WTC11 (cell line): Measurements from ENCODE around the gene EGLN1. TPM values are rescaled to one million over a fixed set of nuclear protein-coding genes. Genes with fewer than 3 reads are reported as not detected.

ENCODE experiments used
- ATAC-seq: fragments of 200-7000 bp; cut with Tn5 transposase; 2 replicates; pipeline ENCODE4 v1.10.0; 2021; ENCODE audit warnings: mild to moderate bottlenecking, moderate library complexity
- CTCF ChIA-PET: fragments of 300-600 bp; sonication (Branson Sonifier 250); formaldehyde crosslinking; loops from one replicate; lab custom pipeline; 2021; ENCODE audit warnings: antibody characterized with exemption; lab: Charles Lee
- POLR2A ChIA-PET: fragments of 350-600 bp; sonication (Branson Sonifier 250); formaldehyde crosslinking; loops from one replicate; lab custom pipeline; 2021; ENCODE audit warnings: antibody characterized with exemption; lab: Charles Lee
- DNase-seq: peaks from one replicate; pipeline ENCODE4 v3.0.0; 2021; ENCODE audit warnings: low spot score
- H3K27ac Mint-ChIP-seq: 2 replicates; pipeline ENCODE4 v1.8.0; 2021; ENCODE audit warnings: mixed read lengths
- H3K27me3 Mint-ChIP-seq: 2 replicates; pipeline ENCODE4 v1.8.0; 2021; ENCODE audit warnings: low read depth, mild to moderate bottlenecking, moderate library complexity, mixed read lengths
- H3K36me3 Mint-ChIP-seq: 2 replicates; pipeline ENCODE4 v1.8.0; 2021; ENCODE audit warnings: mixed read lengths
- H3K4me1 Mint-ChIP-seq: 2 replicates; pipeline ENCODE4 v1.8.0; 2022; ENCODE audit warnings: mixed read lengths
- H3K4me3 Mint-ChIP-seq: 2 replicates; pipeline ENCODE4 v1.8.0; 2021; ENCODE audit warnings: mild to moderate bottlenecking, moderate library complexity, mixed read lengths
- H3K9me3 Mint-ChIP-seq: 2 replicates; pipeline ENCODE4 v1.8.0; 2021; ENCODE audit warnings: mixed read lengths
- ATF1 ChIP-seq: sonication (generic); formaldehyde crosslinking; IDR thresholded peaks from 2 replicates; pipeline ENCODE4 v1.8.1; 2023; ENCODE audit warnings: mild to moderate bottlenecking, moderate library complexity, missing genetic modification reagents
- ATF2 ChIP-seq: sonication (generic); formaldehyde crosslinking; IDR thresholded peaks from 2 replicates; pipeline ENCODE4 v1.8.1; 2022; ENCODE audit warnings: low read depth, missing genetic modification reagents, borderline replicate concordance
- CBFB ChIP-seq: sonication (generic); formaldehyde crosslinking; IDR thresholded peaks from 2 replicates; pipeline ENCODE4 v1.8.1; 2022; ENCODE audit warnings: mild to moderate bottlenecking, low read depth, missing genetic modification reagents
- EMX1 ChIP-seq: fragments of 250-450 bp; sonication (Bioruptor Pico); IDR thresholded peaks from 2 replicates; pipeline ENCODE4 v1.8.0; 2021; ENCODE audit warnings: mild to moderate bottlenecking
- ESRRA ChIP-seq: sonication (generic); formaldehyde crosslinking; IDR thresholded peaks from 2 replicates; pipeline ENCODE4 v1.8.1; 2022; ENCODE audit warnings: mild to moderate bottlenecking, missing genetic modification reagents, borderline replicate concordance
- NFE2L1 ChIP-seq: sonication (generic); formaldehyde crosslinking; IDR thresholded peaks from 2 replicates; pipeline ENCODE4 v1.8.1; 2023; ENCODE audit warnings: missing genetic modification reagents
- OVOL2 ChIP-seq: fragments of 250-450 bp; sonication (Bioruptor Pico); IDR thresholded peaks from 2 replicates; pipeline ENCODE4 v1.9.0; 2021; ENCODE audit warnings: mild to moderate bottlenecking, borderline replicate concordance
- PRDM15 ChIP-seq: sonication (generic); formaldehyde crosslinking; IDR thresholded peaks from 2 replicates; pipeline ENCODE4 v1.8.0; 2022; ENCODE audit warnings: missing genetic modification reagents
- RELA ChIP-seq: sonication (generic); formaldehyde crosslinking; IDR thresholded peaks from 2 replicates; pipeline ENCODE4 v1.8.1; 2022; ENCODE audit warnings: missing genetic modification reagents, mild to moderate bottlenecking, borderline replicate concordance
- TCF7 ChIP-seq: sonication (generic); formaldehyde crosslinking; IDR thresholded peaks from 2 replicates; pipeline ENCODE4 v1.8.0; 2022; ENCODE audit warnings: mild to moderate bottlenecking, low read depth, missing genetic modification reagents, moderate library complexity
- ZNF396 ChIP-seq: fragments of 250-450 bp; sonication (Bioruptor Pico); IDR thresholded peaks from 2 replicates; pipeline ENCODE4 v1.8.0; 2021; ENCODE audit warnings: mild to moderate bottlenecking, moderate library complexity, borderline replicate concordance
- ZNF416 ChIP-seq: fragments of 250-450 bp; sonication (Bioruptor Pico); IDR thresholded peaks from 2 replicates; pipeline ENCODE4 v1.9.0; 2021; ENCODE audit warnings: mild to moderate bottlenecking, inconsistent platforms
- ZNF425 ChIP-seq: fragments of 250-450 bp; sonication (Bioruptor Pico); conservative IDR thresholded peaks from 2 replicates; pipeline ENCODE4 v1.9.0; 2021; ENCODE audit warnings: mild to moderate bottlenecking
- total RNA-seq: library from RNA; stranded (reverse); gene quantifications from 3 replicates; pipeline ENCODE4 v1.2.3, GENCODE V29; 2021
- TF ChIP-seq, protein P1 (sequence below): sonication (generic); formaldehyde crosslinking; IDR thresholded peaks from 2 replicates; pipeline ENCODE4 v1.8.0; 2022; ENCODE audit warnings: mild to moderate bottlenecking, missing genetic modification reagents
- TF ChIP-seq, protein P2 (sequence below): sonication (generic); formaldehyde crosslinking; IDR thresholded peaks from 2 replicates; pipeline ENCODE4 v1.8.0; 2022; ENCODE audit warnings: mild to moderate bottlenecking, missing genetic modification reagents
- TF ChIP-seq, protein P3 (sequence below): fragments of 250-450 bp; sonication (Bioruptor Pico); IDR thresholded peaks from 2 replicates; pipeline ENCODE4 v2.1.2; 2022; ENCODE audit warnings: mild to moderate bottlenecking, moderate library complexity
- TF ChIP-seq, protein P4 (sequence below): fragments of 250-450 bp; sonication (Bioruptor Pico); IDR thresholded peaks from 2 replicates; pipeline ENCODE4 v1.9.0; 2021; ENCODE audit warnings: mild to moderate bottlenecking, borderline replicate concordance
- TF ChIP-seq, protein P5 (sequence below): fragments of 200-600 bp; IDR thresholded peaks from 2 replicates; pipeline ENCODE4 v1.8.0; 2022; ENCODE audit warnings: antibody characterized with exemption

EGLN1 gene
- total RNA-seq, 1 experiment from 2014 or later: 13.7 TPM

GRCh38 chr1:231382426-231382825 is 39.7 kb downstream of the EGLN1 start (continued):
- TF ChIP-seq PRDM15 (CRISPR knock-in tag): no peak
- TF ChIP-seq, protein P1, sequence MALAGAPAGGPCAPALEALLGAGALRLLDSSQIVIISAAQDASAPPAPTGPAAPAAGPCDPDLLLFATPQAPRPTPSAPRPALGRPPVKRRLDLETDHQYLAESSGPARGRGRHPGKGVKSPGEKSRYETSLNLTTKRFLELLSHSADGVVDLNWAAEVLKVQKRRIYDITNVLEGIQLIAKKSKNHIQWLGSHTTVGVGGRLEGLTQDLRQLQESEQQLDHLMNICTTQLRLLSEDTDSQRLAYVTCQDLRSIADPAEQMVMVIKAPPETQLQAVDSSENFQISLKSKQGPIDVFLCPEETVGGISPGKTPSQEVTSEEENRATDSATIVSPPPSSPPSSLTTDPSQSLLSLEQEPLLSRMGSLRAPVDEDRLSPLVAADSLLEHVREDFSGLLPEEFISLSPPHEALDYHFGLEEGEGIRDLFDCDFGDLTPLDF: no peak
- no peak for TF ChIP-seq ESRRA (CRISPR knock-in tag)
- TF ChIP-seq, protein P2, sequence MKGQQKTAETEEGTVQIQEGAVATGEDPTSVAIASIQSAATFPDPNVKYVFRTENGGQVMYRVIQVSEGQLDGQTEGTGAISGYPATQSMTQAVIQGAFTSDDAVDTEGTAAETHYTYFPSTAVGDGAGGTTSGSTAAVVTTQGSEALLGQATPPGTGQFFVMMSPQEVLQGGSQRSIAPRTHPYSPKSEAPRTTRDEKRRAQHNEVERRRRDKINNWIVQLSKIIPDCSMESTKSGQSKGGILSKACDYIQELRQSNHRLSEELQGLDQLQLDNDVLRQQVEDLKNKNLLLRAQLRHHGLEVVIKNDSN (CRISPR knock-in tag): no peak
- no peak for TF ChIP-seq RELA (CRISPR knock-in tag)
- no peak for TF ChIP-seq ZNF396
- TF ChIP-seq CBFB (CRISPR knock-in tag): no peak

GRCh38 chr1:231381729-231382128 is 40.4 kb downstream of the EGLN1 start:
- H3K4me1 Mint-ChIP-seq: peaks cover 16% of the 10 kb centered on the region
- H3K36me3 Mint-ChIP-seq: no peaks in the 10 kb centered on the region
- H3K9me3 Mint-ChIP-seq: no peaks in the 10 kb centered on the region
- no peak overlapping the region for H3K4me3 Mint-ChIP-seq
- ATAC-seq (no peak), DNase-seq (no peak)
- no peak overlapping the region for H3K27ac Mint-ChIP-seq
- POLR2A ChIA-PET: no interaction called here
- CTCF ChIA-PET: interaction anchor here (0.9 kb wide), 1 partner anchor 209 kb away, joined by 3 read pairs; no protein-coding TSS in a partner anchor
- no peaks in the 10 kb centered on the region for H3K27me3 Mint-ChIP-seq
- TF ChIP-seq, protein P3, sequence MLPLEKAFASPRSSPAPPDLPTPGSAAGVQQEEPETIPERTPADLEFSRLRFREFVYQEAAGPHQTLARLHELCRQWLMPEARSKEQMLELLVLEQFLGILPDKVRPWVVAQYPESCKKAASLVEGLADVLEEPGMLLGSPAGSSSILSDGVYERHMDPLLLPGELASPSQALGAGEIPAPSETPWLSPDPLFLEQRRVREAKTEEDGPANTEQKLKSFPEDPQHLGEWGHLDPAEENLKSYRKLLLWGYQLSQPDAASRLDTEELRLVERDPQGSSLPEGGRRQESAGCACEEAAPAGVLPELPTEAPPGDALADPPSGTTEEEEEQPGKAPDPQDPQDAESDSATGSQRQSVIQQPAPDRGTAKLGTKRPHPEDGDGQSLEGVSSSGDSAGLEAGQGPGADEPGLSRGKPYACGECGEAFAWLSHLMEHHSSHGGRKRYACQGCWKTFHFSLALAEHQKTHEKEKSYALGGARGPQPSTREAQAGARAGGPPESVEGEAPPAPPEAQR (CRISPR knock-in tag): no peak
- TF ChIP-seq ATF1 (CRISPR knock-in tag): no peak
- no peak for TF ChIP-seq TCF7 (CRISPR knock-in tag)
- TF ChIP-seq, protein P4, sequence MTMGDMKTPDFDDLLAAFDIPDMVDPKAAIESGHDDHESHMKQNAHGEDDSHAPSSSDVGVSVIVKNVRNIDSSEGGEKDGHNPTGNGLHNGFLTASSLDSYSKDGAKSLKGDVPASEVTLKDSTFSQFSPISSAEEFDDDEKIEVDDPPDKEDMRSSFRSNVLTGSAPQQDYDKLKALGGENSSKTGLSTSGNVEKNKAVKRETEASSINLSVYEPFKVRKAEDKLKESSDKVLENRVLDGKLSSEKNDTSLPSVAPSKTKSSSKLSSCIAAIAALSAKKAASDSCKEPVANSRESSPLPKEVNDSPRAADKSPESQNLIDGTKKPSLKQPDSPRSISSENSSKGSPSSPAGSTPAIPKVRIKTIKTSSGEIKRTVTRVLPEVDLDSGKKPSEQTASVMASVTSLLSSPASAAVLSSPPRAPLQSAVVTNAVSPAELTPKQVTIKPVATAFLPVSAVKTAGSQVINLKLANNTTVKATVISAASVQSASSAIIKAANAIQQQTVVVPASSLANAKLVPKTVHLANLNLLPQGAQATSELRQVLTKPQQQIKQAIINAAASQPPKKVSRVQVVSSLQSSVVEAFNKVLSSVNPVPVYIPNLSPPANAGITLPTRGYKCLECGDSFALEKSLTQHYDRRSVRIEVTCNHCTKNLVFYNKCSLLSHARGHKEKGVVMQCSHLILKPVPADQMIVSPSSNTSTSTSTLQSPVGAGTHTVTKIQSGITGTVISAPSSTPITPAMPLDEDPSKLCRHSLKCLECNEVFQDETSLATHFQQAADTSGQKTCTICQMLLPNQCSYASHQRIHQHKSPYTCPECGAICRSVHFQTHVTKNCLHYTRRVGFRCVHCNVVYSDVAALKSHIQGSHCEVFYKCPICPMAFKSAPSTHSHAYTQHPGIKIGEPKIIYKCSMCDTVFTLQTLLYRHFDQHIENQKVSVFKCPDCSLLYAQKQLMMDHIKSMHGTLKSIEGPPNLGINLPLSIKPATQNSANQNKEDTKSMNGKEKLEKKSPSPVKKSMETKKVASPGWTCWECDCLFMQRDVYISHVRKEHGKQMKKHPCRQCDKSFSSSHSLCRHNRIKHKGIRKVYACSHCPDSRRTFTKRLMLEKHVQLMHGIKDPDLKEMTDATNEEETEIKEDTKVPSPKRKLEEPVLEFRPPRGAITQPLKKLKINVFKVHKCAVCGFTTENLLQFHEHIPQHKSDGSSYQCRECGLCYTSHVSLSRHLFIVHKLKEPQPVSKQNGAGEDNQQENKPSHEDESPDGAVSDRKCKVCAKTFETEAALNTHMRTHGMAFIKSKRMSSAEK (CRISPR knock-in tag): no peak
- TF ChIP-seq, protein P5, sequence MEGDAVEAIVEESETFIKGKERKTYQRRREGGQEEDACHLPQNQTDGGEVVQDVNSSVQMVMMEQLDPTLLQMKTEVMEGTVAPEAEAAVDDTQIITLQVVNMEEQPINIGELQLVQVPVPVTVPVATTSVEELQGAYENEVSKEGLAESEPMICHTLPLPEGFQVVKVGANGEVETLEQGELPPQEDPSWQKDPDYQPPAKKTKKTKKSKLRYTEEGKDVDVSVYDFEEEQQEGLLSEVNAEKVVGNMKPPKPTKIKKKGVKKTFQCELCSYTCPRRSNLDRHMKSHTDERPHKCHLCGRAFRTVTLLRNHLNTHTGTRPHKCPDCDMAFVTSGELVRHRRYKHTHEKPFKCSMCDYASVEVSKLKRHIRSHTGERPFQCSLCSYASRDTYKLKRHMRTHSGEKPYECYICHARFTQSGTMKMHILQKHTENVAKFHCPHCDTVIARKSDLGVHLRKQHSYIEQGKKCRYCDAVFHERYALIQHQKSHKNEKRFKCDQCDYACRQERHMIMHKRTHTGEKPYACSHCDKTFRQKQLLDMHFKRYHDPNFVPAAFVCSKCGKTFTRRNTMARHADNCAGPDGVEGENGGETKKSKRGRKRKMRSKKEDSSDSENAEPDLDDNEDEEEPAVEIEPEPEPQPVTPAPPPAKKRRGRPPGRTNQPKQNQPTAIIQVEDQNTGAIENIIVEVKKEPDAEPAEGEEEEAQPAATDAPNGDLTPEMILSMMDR: no peak
- TF ChIP-seq ZNF416: no peak
- TF ChIP-seq OVOL2 (CRISPR knock-in tag): no peak
- TF ChIP-seq, protein P1: no peak
- TF ChIP-seq ATF2 (CRISPR knock-in tag): no peak
- TF ChIP-seq EMX1 (CRISPR knock-in tag): no peak
- no peak for TF ChIP-seq NFE2L1 (CRISPR knock-in tag)
- TF ChIP-seq ZNF425 (CRISPR knock-in tag): no peak
